Effector memory CD8-positive, alpha-beta T cell (primary cell): Measurements from ENCODE around the gene ADCYAP1.

Experiments used
- ATAC-seq: fragments of 150-1000 bp; cut with Tn5 transposase; replicated peaks from 2 replicates; pipeline ENCODE4 v1.10.0; 2021; ENCODE audit warnings: mild to moderate bottlenecking, moderate library complexity
- DNase-seq, 3 experiments: peaks; one replicate each; pipeline ENCODE4 v3.0.0; 2021
- H3K27ac Mint-ChIP-seq, 2 donors: one replicate each; pipeline ENCODE4 v1.8.0; 2022; ENCODE audit warnings: mild to moderate bottlenecking in 2 of 2, mixed read lengths in 2 of 2, moderate library complexity in 2 of 2
- H3K27me3 Mint-ChIP-seq, 2 donors: one replicate each; pipeline ENCODE4 v1.8.0; 2022; ENCODE audit warnings: mixed read lengths in 2 of 2
- H3K36me3 Mint-ChIP-seq: one replicate; pipeline ENCODE4 v1.8.0; 2022; ENCODE audit warnings: mild to moderate bottlenecking, moderate library complexity, mixed read lengths; ENCODE audit not compliant: insufficient read depth
- H3K4me1 Mint-ChIP-seq, 2 donors: one replicate each; pipeline ENCODE4 v1.8.0; 2022; ENCODE audit warnings: low read depth in 2 of 2, mixed read lengths in 2 of 2
- H3K4me3 Mint-ChIP-seq, 2 donors: one replicate each; pipeline ENCODE4 v1.8.0; 2022; ENCODE audit warnings: mild to moderate bottlenecking in 2 of 2, mixed read lengths in 2 of 2, moderate library complexity in 2 of 2
- H3K9me3 Mint-ChIP-seq, 2 donors: one replicate each; pipeline ENCODE4 v1.8.0; 2022; ENCODE audit warnings: mixed read lengths in 2 of 2

The ADCYAP1 gene

GRCh38 chr18:923144-923866, 18.6 kb downstream of the ADCYAP1 start:
- Mint-ChIP-seq H3K27me3 (peaks cover 47 to 83% of the 10 kb centered on the region in 2 donors), H3K27ac (no peak overlapping the region), H3K4me3 (no peak overlapping the region), H3K4me1 (no peaks in the 10 kb centered on the region), H3K9me3 (peaks cover 0 to 3% of the 10 kb centered on the region in 2 donors), H3K36me3 (peaks cover 6% of the 10 kb centered on the region)
- DNase-seq (no peak), ATAC-seq (no peak)

GRCh38 chr18:924987-925386, 20.3 kb downstream of the ADCYAP1 start:
- DNase-seq (no peak), ATAC-seq (no peak)
- H3K9me3 Mint-ChIP-seq = peaks cover 0 to 3% of the 10 kb centered on the region in 2 donors
- H3K36me3 Mint-ChIP-seq = peaks cover 6% of the 10 kb centered on the region
- H3K4me1 Mint-ChIP-seq = no peaks in the 10 kb centered on the region
- H3K4me3 Mint-ChIP-seq = no peak overlapping the region
- no peak overlapping the region for H3K27ac Mint-ChIP-seq
- H3K27me3 Mint-ChIP-seq = peaks cover 38 to 72% of the 10 kb centered on the region in 2 donors

- Mint-ChIP-seq H3K36me3 (peaks cover 6% of the 10 kb centered on the region), H3K27ac (no peak overlapping the region), H3K9me3 (peaks cover 0 to 3% of the 10 kb centered on the region in 2 donors), H3K4me1 (no peaks in the 10 kb centered on the region), H3K27me3 (peaks cover 38 to 63% of the 10 kb centered on the region in 2 donors), H3K4me3 (no peak overlapping the region)
- DNase-seq (no peak), ATAC-seq (no peak)
Observed at GRCh38 chr18:926946-927345, 22.3 kb downstream of the ADCYAP1 start.

- Mint-ChIP-seq H3K36me3 (no peaks in the 10 kb centered on the region), H3K27ac (no peak overlapping the region), H3K4me3 (no peak overlapping the region)
Observed at GRCh38 chr18:933082-933481, 28.4 kb downstream of the ADCYAP1 start.

GRCh38 chr18:934518-935133, 30.0 kb downstream of the ADCYAP1 start:
- Mint-ChIP-seq H3K36me3 (no peaks in the 10 kb centered on the region), H3K27ac (no peak overlapping the region), H3K27me3 (peaks cover 4 to 40% of the 10 kb centered on the region in 2 donors), H3K4me1 (no peaks in the 10 kb centered on the region), H3K9me3 (no peaks in the 10 kb centered on the region), H3K4me3 (no peak overlapping the region)
- DNase-seq (no peak), ATAC-seq (no peak)

More at GRCh38 chr18:933082-933481, 28.4 kb downstream of the ADCYAP1 start:
- ATAC-seq = no peak
- Mint-ChIP-seq H3K27me3 (peaks cover 1 to 37% of the 10 kb centered on the region in 2 donors), H3K4me1 (no peaks in the 10 kb centered on the region), H3K9me3 (no peaks in the 10 kb centered on the region)
- no peak for DNase-seq

GRCh38 chr18:936941-937340, 32.3 kb downstream of the ADCYAP1 start:
- no peaks in the 10 kb centered on the region for H3K36me3 Mint-ChIP-seq
- peaks cover 5 to 52% of the 10 kb centered on the region in 2 donors for H3K27me3 Mint-ChIP-seq
- no peak overlapping the region for H3K27ac Mint-ChIP-seq
- ATAC-seq = no peak
- no peak overlapping the region for H3K4me3 Mint-ChIP-seq
- no peak for DNase-seq
- H3K9me3 Mint-ChIP-seq = no peaks in the 10 kb centered on the region
- no peaks in the 10 kb centered on the region for H3K4me1 Mint-ChIP-seq

DNA sequence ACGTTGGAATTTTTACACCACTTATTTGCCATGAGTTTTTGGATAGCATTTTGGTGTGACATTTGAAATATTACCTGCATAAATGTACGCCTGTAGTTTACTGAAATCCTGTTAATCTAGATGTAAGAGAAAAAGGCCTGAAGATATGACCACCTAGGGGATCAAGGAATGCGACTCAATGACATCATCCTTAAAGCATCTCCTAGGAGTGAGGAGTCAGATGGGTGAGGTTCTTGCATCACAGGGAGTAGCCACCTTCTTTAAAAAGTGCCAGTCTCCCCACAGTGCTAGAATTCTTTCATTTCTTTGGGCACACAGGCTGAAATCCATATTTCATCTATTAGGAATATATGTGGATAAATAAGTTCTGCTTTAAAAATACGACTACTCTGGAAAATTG, 34.5 kb downstream of the ADCYAP1 start:
- no peak overlapping the region for H3K27ac Mint-ChIP-seq
- H3K4me1 Mint-ChIP-seq = no peaks in the 10 kb centered on the region
- no peak overlapping the region for H3K4me3 Mint-ChIP-seq
- DNase-seq (no peak), ATAC-seq (no peak)
- no peaks in the 10 kb centered on the region for H3K36me3 Mint-ChIP-seq
- peaks cover 5 to 46% of the 10 kb centered on the region in 2 donors for H3K27me3 Mint-ChIP-seq
- no peaks in the 10 kb centered on the region for H3K9me3 Mint-ChIP-seq

GRCh38 chr18:939958-940357, 35.3 kb downstream of the ADCYAP1 start:
- no peak for ATAC-seq
- Mint-ChIP-seq H3K4me1 (no peaks in the 10 kb centered on the region), H3K9me3 (no peaks in the 10 kb centered on the region), H3K27ac (no peak overlapping the region), H3K27me3 (peaks cover 5 to 46% of the 10 kb centered on the region in 2 donors), H3K36me3 (no peaks in the 10 kb centered on the region), H3K4me3 (no peak overlapping the region)
- no peak for DNase-seq

GRCh38 chr18:941331-941730, 36.7 kb downstream of the ADCYAP1 start:
- Mint-ChIP-seq H3K4me1 (no peaks in the 10 kb centered on the region), H3K9me3 (no peaks in the 10 kb centered on the region), H3K4me3 (no peak overlapping the region), H3K27me3 (peaks cover 5 to 38% of the 10 kb centered on the region in 2 donors), H3K36me3 (no peaks in the 10 kb centered on the region), H3K27ac (no peak overlapping the region)
- no peak for DNase-seq
- ATAC-seq = no peak

DNA sequence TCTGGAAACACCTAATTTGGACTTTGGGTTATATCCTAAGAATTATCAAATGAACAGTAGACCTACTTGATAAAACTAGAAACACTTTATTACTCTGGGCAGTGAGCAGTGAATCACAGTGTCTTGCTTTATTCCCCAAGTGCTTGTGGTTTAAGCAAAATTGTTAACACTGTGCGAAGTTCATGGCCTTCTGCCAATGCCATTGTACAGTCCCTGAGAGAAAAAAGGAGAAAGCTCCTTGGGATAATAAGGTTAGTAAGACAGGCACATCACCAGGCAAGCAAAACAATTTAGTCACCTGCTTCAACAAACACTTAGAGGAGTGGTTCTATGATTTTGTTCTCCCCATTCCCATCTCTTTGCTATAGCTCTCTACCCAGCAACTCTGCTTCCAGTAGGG, 39.8 kb downstream of the ADCYAP1 start:
- H3K9me3 Mint-ChIP-seq = no peaks in the 10 kb centered on the region
- H3K4me3 Mint-ChIP-seq = no peak overlapping the region
- peaks cover 3 to 34% of the 10 kb centered on the region in 2 donors for H3K27me3 Mint-ChIP-seq
- DNase-seq = no peak
- no peak overlapping the region for H3K27ac Mint-ChIP-seq
- H3K36me3 Mint-ChIP-seq = no peaks in the 10 kb centered on the region
- ATAC-seq = no peak
- H3K4me1 Mint-ChIP-seq = no peaks in the 10 kb centered on the region

- Mint-ChIP-seq H3K9me3 (no peaks in the 10 kb centered on the region), H3K27ac (no peak overlapping the region), H3K4me1 (no peaks in the 10 kb centered on the region), H3K27me3 (peaks cover 0 to 26% of the 10 kb centered on the region in 2 donors), H3K36me3 (no peaks in the 10 kb centered on the region), H3K4me3 (no peak overlapping the region)
- no peak for ATAC-seq
- no peak for DNase-seq
Observed at GRCh38 chr18:949724-950631, 45.3 kb downstream of the ADCYAP1 start.

- H3K4me1 Mint-ChIP-seq = no peaks in the 10 kb centered on the region
- no peak for ATAC-seq
- no peaks in the 10 kb centered on the region for H3K36me3 Mint-ChIP-seq
- H3K9me3 Mint-ChIP-seq = no peaks in the 10 kb centered on the region
- no peak overlapping the region for H3K4me3 Mint-ChIP-seq
- peaks cover 0 to 32% of the 10 kb centered on the region in 2 donors for H3K27me3 Mint-ChIP-seq
- no peak overlapping the region for H3K27ac Mint-ChIP-seq
- no peak for DNase-seq
Observed at GRCh38 chr18:950882-951495, 46.3 kb downstream of the ADCYAP1 start.

- Mint-ChIP-seq H3K27ac (no peak overlapping the region), H3K36me3 (no peaks in the 10 kb centered on the region), H3K4me1 (no peaks in the 10 kb centered on the region), H3K4me3 (no peak overlapping the region), H3K9me3 (no peaks in the 10 kb centered on the region), H3K27me3 (peaks cover 25 to 31% of the 10 kb centered on the region in 2 donors)
- DNase-seq = no peak
- ATAC-seq = no peak
Observed at GRCh38 chr18:955384-956066, 50.9 kb downstream of the ADCYAP1 start.
